Tibial nerve (tissue), 4 donors: Measurements from ENCODE around the gene ZNF74.

Source experiments
- CTCF ChIP-seq, 5 experiments: fragments of 200-600 bp in 3 of 5; fragments of 450-650 bp in 2 of 5; sonication (generic) in 3 of 5; IDR thresholded peaks; one replicate each; pipeline ENCODE4 v1.5.1; 2016 to 2019; ENCODE audit warnings: antibody characterized with exemption in 5 of 5, mild to moderate bottlenecking in 3 of 5, moderate library complexity in 2 of 5
- EP300 ChIP-seq, 2 donors: sonication (generic); formaldehyde crosslinking; IDR thresholded peaks; one replicate each; pipeline ENCODE4 v1.6.1; 2017; ENCODE audit warnings: antibody characterized with exemption in 2 of 2, mild to moderate bottlenecking in 1 of 2
- POLR2A ChIP-seq, 2 donors: fragments of 450-650 bp; IDR thresholded peaks; one replicate each; pipeline ENCODE4 v1.6.1; 2017; ENCODE audit warnings: antibody characterized with exemption in 2 of 2, mild to moderate bottlenecking in 2 of 2, moderate library complexity in 2 of 2

- no peak for TF ChIP-seq CTCF (IDR thresholded peaks at IDR 0.05)
- TF ChIP-seq POLR2A (IDR thresholded peaks at IDR 0.05), result no peak
- no peak for TF ChIP-seq EP300 (IDR thresholded peaks at IDR 0.05)
Observed at GRCh38 chr22:20391222-20391621, 2.7 kb upstream of the ZNF74 start.
